ENCODE results near the gene ECI1.

DNA sequence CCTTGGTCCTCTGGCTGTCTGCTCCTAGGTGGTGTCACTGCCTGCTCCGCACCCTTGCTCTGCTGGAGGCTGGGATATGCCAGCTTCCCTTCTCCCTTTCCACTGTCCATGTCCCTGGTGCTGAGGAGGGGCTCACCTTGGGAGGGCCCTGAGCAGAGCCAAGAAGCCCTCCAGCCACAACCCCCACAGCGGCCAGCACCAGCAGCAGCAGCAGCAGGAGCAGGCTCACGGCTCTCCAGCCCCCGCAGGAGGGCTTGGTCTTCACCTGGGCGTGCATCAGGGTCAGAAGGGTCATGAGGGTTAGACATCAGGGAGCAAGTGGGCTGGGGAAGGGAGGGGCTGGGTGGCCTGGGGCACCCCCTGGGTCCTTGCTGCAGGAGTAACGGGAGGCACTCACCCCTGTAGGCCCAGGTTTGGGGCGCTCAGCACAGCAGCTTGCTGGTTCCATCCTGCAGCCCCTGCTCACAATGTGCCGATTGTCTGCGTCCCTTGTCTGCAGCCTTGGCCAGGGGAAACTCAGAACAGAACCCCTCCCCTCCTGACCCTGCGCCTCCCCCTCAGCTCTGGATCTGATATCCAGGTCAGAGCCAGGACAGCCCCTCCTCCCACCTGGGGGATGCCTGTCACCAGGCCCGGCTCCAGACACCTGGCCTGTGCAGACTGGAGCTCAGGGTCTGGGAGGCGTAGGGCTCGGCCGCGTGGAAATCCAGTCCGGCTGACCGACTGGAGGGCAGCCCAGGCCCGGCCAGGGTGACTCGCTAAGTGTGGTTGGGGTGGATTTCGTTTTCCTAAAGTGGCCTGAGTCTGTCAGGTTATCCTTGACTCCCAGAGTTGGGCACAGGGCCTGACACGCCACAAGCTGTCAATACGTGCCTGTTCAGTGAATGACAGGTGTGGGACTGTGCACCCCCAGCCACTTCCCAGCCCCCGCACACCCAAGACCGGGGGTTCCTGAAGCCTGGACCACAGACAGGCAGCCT lies 40.7 kb downstream of the ECI1 start, which contains the start of gene BRICD5:
- TF ChIP-seq, protein P1, sequence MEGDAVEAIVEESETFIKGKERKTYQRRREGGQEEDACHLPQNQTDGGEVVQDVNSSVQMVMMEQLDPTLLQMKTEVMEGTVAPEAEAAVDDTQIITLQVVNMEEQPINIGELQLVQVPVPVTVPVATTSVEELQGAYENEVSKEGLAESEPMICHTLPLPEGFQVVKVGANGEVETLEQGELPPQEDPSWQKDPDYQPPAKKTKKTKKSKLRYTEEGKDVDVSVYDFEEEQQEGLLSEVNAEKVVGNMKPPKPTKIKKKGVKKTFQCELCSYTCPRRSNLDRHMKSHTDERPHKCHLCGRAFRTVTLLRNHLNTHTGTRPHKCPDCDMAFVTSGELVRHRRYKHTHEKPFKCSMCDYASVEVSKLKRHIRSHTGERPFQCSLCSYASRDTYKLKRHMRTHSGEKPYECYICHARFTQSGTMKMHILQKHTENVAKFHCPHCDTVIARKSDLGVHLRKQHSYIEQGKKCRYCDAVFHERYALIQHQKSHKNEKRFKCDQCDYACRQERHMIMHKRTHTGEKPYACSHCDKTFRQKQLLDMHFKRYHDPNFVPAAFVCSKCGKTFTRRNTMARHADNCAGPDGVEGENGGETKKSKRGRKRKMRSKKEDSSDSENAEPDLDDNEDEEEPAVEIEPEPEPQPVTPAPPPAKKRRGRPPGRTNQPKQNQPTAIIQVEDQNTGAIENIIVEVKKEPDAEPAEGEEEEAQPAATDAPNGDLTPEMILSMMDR (IDR thresholded peaks at IDR 0.05), result no peak
- TF ChIP-seq POLR2A (IDR thresholded peaks at IDR 0.05), result no peak
- no peak for TF ChIP-seq POLR2AphosphoS5 (IDR thresholded peaks at IDR 0.05)
